ENCODE measurements around the gene NEUROD2. TPM values are rescaled to one million over a fixed set of nuclear protein-coding genes. Genes with fewer than 3 reads are reported as not detected.

Gene NEUROD2
- total RNA-seq, 1 experiment from 2014 or later = not detected

DNA sequence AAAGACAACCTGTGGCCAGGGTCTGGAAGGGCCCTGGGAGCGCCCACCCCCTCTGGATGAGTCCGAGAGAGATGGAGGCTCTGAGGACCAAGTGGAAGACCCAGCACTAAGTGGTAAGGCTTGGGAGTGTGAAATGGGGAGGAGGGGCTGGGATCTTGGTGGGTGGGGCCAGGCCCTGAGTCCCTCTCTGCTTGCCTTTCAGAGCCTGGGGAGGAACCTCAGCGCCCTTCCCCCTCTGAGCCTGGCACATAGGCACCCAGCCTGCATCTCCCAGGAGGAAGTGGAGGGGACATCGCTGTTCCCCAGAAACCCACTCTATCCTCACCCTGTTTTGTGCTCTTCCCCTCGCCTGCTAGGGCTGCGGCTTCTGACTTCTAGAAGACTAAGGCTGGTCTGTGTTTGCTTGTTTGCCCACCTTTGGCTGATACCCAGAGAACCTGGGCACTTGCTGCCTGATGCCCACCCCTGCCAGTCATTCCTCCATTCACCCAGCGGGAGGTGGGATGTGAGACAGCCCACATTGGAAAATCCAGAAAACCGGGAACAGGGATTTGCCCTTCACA, 28.0 kb upstream of the NEUROD2 start:
- no peak for DNase-seq (ENCODE audit: low read depth)

DNA sequence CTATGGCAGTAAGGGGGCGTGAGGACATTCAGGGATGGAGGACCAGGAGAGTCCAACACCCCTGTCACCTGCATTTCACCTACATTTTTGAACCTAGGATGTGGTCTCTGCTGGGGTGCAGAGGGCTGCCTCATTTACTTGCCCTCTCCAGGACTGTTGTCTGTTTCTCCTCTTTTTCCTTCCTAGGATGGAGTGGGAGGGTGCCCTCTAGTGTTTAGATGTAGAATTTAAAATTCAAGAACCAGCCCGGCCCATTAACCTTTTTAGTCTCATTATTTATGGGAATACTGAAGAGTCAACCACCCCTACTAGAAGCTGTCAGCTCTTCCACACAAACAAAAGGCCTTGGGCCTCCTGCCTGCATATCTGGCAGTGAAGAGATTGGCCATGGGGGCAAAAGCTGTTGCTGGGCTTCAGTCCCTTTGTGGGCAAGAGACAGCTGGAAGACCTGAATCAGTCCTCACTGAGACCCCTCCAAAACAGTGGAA, 26.7 kb upstream of the NEUROD2 start:
- peak; percentile 38 for DNase-seq (ENCODE audit: low read depth)

DNA sequence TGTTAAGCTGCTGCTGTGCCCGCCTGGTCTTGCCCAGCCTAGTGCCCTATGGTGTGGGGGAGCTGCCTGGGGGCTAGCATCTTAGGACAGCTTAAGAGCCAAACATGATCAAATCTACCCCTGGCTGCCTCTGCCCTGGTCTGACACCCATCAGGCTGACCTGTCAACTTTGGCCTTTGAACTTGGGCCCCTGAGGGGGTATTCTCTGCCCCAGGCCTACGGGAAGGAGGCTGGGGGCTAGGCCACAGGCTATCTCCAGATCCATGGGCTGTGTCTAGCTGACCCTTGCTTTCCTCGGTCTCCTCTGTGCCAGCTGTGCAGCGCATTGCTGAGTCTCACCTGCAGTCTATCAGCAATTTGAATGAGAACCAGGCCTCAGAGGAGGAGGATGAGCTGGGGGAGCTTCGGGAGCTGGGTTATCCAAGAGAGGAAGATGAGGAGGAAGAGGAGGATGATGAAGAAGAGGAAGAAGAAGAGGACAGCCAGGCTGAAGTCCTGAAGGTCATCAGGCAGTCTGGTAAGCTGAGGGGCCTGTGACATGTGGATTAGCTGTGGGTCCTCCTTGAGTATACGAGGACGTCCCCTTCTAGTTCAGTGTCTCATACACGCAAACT, 26.0 kb upstream of the NEUROD2 start:
- DNase-seq (ENCODE audit: low read depth) = no peak

DNA sequence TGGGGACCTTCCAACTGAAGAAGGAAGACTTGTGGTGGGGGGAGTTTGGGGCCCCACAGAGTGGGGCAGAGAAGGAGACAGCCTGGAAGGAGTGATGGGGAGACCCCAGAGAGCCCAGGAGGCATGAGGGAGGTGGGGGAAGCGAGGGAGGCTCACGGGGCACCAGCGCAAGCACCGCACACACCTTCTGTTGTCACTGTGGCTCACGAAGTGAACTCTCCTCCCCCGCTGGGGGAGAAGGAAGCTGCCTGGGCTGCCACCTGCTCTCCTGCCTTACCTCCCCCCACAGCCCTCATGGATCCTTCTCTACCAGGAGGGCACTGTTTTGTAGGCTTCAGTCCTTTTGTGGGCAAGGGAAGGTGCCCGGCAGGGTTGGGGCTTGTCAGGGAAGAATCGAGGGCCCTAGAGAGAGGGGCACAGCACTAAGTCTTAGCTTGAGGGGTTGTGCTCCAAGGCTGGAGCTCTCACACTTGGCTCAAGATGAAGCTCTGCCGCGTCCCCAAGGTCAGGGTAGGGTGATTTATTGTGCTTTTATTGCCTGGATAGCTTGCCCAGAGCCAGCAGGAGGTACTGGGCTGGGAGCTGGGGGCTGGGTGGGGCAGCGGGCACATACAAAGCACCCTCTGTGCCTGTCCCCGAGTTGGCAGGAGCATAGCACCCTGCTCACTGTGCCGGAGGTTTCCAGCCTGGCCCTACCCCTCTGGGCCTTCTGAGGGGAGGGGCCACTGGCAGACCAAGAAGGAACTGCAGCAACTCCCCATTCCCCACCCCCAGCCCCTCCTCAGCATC, 24.6 kb upstream of the NEUROD2 start:
- no peak for DNase-seq (ENCODE audit: low read depth)

DNA sequence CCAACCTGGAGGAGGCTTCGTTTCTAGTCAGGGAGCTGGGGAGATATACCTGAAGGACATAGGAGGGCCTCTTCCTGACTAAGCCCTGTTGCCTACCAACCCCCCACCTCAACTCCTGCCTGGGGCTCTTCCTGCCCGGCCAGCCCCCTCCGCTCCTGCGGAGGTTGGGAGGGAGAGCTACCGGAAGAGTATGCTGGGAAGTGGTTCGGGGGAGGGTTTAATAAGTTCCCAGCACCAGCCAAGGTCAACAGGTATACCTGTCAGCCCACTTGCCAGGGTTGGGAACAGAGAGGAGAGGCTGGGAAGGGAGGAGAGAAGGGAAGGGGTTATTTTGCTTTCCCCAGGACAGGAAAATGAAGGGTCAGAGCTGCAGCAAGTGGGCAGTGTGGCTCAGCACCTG, 23.7 kb upstream of the NEUROD2 start:
- no peak for DNase-seq (ENCODE audit: low read depth)

DNA sequence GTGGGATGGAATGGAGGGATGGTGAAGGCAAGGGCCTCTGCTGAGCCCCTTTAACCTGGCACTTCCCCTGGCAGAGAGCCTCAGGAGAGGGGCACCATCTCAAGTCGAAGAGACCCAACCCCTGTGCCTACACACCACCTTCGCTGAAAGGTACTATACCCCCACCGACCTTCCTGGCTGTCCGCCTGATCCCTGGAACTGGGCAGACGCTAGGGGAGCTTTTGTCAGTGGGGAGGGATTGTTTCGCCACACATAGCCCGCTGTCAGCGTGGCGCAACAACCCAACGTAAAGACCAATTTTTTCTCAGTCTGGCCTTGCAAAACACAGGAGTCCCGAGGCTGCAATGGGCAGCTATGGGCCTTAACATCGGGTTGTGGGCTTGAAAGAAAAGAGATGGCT, 22.2 kb upstream of the NEUROD2 start:
- DNase-seq (ENCODE audit: low read depth) = no peak

DNA sequence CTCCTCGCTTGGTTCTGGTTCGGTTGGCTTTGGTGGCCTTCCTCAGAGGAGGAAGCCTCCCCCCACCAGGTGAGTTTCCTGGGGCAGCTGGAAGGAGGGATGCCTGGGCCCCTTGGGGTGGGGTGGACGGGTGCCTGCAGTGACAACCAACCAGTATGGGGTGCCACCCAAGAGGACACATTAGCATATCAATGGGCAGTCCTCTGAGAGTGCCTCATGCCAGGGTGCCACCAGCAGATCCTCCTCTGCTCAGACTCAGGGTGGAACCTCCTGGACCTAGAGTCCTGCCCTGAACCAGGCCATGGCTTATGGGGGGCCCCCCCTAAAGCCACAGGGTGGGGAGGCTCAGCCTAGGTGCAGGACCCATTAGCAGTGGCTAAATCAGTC, 21.8 kb upstream of the NEUROD2 start:
- no peak for DNase-seq (ENCODE audit: low read depth)

DNA sequence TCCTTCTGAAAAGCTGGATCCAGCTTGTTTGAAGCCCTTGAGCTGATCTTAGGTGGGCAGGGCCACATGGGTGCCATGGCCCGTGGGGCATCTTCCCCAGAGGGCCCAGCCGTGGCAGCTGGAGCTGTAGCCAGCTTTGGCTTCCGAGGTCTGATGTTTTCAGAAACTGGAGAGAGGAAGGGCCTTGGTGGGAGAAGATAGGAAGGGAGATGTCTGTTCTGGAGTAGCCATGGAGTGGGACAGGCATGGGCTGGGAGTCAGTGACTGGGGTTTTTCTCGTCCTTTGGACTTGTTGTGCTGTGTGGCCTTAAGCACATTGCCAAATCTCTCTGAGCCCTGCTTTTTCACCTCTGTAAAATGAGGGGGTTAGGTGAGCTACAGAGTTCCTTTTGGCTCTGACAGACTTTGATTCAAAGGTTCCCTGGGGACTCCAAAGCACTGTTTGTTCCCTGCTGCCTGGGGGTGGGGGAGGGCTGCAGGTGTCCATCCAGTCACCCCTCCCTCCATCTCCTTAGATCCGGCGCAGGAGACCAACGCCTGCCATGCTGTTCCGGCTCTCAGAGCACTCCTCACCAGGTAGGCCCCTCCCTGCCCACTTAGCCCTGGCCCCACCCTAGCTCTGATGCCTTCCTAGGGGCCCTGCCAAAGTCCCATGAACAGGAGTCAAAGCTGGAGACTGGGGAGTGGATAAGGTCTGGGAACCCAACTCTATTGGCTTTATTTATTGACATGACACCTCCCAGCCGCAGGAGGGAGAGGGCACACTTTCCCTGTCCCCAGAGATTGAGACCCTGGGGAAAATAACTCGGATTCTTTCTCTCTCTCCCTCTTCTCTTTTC, 21.2 kb upstream of the NEUROD2 start:
- no peak for DNase-seq (ENCODE audit: low read depth)

DNA sequence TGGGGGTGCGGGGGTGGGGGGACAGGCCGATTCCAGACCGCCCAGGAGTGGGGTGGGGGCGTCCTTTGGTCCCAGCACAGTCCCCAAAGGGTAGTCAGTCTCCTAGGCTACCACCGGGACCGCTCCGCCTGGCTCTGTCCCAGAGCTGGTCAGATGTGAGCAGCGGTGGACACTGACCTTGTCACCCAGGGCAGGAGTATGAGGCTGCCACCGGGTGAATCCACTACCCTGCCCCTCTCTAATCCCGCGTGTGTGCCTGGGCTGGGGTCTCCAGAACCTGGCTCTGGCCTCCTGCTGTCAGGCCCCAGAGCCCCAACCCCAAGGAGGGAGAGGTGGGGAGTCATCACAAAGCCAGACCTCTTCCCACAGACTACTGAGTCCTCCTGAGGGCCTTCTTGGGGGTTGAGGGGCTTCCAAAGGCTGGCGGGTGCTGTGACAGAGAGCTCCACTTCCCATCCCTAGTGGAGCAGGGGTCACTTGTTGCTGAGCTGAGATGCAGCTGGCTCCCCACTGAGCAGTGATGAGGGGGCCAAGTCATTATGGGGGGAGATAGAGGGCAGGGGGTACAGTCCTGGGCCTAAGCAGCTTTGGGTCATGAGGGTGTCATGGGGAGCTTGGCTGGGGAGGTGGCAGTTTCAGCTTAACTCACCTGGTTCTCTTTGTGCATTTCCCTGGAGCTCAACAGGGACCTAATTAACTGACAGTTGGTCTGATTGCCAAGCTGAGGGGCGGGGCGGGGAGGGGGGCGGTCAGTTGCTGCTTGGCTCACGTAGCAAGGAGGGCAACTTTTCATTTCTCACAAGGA, 20.2 kb upstream of the NEUROD2 start:
- DNase-seq (ENCODE audit: low read depth) = no peak

DNA sequence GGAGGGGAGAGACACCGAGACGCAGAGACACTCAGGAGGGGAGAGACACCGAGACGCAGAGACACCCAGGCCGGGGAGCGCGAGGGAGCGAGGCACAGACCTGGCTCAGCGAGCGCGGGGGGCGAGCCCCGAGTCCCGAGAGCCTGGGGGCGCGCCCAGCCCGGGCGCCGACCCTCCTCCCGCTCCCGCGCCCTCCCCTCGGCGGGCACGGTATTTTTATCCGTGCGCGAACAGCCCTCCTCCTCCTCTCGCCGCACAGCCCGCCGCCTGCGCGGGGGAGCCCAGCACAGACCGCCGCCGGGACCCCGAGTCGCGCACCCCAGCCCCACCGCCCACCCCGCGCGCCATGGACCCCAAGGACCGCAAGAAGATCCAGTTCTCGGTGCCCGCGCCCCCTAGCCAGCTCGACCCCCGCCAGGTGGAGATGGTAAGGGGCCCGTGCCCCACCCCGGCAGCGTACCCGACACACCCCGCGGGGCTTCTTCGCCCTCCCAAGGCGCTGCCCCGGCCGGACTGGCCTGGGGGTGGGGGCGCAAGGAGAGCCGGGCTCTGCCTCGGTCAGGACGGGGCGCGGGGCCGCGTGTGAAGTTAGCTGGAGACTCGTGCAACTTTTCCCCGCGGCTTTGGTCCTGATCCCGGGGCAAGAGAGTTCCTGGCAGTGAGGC, 19.5 kb upstream of the NEUROD2 start:
- DNase-seq (ENCODE audit: low read depth) = no peak

DNA sequence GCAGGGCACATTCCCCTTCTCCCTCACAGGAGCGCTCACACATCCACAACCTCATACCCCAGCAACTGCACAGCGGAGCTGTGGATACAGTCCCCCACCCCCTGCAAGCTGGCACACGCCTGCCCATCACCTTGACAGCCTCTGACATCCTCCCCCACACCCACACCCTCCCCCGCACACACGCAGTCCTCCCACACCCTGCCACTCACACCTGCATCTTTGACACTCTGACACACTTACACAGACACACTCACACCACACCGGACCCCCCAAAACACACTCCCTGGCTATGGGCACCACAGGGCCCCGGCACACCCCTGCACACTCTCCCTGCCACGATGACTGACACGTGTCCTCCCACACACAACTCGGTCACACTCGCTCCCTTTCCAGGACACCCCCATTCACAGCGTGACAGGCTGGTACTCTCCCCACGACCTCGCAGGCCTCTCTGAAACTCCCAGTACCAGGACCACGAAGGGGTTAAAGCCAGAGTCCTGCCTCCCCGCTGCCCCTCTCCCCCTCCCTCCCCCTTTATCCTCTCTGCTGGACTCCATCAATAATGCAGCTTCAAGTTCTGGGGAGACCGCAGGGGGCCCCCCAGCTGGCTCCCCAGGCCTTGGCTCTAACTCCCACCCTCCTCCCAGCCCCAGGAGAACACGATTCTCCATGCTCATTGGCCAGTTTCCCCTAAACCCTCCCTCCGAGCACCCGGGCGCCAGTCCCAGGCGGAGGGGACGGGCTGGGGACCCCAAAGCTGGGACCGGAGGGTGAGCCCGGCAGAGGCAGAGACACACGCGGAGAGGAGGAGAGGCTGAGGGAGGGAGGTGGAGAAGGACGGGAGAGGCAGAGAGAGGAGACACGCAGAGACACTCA, 18.7 kb upstream of the NEUROD2 start, which contains the start of gene PPP1R1B:
Gene PPP1R1B (plus strand): TSS at position 782 of the 876 bp plus-strand sequence. CDS start 441 bp downstream, outside the sequence.
- DNase-seq (ENCODE audit: low read depth) = no peak

DNA sequence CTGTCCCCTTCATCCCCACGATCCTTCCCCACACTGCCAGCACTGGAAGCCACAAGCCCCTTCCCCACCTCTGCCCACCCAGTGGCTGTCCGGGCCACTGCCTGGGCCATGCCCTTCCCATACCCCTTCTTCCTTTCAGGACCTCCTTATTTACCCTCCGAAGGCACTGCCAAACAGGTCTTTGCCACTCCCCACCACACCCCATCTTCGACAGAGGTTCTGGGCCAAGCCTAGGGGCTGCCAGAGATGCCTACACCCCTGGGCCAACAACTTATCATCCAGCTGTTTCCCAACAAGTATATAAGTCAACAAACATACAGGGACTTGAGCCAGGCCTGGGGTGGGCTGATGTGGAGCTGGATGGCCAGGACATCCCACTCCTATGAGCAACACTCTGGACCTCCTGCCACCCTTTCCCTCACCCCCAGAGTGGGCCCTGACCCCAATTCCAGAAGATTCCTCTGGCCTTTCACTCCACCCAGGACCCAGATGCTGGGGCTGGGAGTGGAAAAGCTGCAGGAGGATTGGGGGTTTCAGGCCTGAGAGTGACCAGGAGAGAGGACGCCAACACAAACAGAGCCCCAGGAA, 17.6 kb upstream of the NEUROD2 start:
- no peak for DNase-seq (ENCODE audit: low read depth)

DNA sequence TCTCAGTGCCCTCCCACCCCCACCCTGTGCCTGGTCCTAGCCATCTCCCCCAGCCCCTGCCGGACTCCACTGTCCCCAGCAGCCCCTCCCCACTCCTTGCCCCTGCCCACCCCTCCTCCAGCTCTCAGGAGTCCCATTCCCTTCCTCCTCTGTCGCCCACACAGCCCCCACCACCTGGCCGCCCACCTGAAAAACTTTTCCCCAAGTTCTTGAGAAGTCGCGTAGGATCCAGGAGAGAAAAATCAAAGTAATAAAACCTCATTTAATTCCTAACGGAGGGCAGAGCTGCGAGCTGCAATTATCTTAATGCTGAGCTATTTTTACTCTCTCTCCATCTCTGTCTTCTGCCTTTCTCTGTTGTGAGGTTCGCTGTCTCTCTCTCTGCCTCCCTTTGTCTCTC, 16.6 kb upstream of the NEUROD2 start:
- DNase-seq (ENCODE audit: low read depth) = no peak

DNA sequence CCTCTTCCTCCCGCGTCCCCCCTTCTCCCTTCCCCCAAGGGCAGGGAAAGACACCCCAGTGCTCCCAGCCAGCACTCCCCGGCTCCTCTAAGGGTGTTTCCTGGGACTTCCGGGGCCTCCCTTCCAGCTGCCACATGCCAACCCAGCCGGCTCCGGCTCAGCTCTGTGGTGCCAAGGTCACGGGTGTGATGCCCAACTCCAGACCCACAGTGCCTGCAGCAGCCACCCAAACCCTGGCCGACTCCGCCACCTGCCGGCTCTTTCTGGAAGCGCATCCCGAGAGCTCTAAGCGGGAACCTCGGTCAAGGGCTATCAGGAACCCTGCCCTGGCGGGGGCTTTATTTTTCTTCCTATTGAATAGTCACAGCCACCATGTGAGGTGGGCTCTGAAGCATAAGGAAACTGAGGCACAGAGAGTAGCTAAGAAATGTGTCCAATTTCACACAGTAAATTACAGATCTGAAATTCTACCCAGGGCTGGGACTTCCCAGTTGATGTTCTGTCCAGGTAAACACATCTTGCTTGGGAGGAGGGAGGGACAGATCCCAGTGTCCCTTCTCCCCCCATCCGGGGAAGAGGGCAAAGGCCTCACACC, 15.7 kb upstream of the NEUROD2 start:
- peak; percentile 63 for DNase-seq (ENCODE audit: low read depth)

DNA sequence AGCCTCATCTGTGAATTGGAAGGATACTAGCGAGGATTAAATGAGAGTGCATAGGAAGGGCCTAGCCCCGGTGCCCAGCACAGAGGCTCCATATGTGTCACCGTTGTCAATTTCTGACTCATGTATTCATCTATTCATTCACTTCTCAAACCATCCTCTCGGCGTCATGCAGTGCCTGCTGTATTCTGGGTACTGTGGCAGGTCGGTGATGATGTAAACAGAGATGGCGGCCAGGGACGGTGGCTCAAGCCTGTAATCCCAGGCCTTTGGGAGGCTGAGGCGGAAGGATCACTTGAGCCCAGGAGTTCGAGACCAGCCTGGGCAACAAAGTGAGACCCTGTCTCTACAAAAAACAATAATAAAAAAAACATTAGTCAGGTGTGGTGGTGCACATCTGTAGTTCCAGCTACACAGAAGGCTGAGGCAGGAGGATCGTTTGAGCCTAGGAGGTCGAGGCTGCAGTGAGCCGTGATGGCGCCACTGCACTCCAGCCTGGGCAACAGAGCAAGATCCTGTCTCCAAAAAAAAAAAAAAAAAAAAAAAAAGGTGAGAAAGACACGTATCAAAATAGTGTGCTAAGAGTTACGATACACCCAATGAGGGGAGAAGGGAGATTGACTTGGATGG, 14.8 kb upstream of the NEUROD2 start:
- peak; percentile 51 for DNase-seq (ENCODE audit: low read depth)

DNA sequence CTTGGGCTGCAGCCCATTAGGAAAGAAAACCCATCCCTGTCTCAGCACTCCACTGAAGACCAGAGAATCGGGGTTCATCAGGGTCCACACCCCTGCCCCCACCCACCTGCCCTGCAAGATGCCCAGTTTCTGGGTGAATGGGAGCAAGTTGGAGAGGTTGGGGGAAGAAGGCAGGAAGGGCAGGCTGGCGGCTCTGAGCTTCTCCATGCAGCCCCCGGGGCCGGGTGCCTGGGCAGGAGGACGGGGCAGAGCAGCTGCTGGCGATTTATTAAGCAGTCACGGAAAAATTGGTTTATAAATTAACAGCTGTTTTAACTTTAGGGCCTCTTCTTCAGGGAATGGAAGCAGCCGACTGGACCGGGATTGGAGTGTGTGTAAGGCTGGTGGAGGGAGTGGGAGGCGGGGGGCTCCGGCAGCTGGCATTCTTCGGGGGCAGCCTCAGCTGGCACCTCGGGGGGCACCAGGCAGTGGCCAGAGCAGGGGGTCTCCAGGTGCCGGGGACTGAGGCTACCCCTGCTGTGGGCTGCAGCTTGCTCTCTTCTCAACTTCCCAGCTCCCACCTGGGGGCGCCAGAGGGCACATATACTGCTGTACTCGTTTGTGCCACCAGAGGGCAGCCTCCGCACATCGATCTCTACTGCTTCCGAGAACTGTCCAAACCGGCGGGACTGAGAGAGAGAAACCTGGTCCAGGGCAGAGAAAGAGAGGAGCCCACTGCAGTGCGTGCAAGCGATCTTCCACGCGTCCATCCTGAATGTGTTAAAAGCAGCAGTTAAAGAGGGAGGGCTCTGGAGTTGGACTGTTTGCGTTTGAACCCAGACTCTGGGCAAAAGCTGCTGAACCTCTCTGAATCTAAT, 14.0 kb upstream of the NEUROD2 start:
- peak; percentile 77 for DNase-seq (ENCODE audit: low read depth)

DNA sequence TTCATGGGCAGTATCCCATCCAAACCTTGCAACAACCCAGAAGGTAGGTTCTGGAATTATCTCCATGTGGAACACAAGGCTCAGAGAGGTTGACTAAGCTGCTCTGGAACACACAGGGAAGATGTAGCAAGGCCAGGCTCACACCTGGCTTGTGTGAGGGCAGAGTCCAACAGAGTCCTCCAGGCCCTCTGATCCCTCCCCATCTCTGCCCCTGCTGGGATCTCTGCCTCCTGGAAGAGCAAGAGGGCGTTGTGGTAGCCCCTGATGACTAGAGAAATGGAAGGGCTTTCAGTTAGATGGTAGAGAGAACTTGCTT, 12.0 kb upstream of the NEUROD2 start:
- DNase-seq (ENCODE audit: low read depth) = no peak

Measured in M059J (cell line).